ENCODE results near the gene SLC26A8. TPM values are rescaled to one million over a fixed set of nuclear protein-coding genes. Genes with fewer than 3 reads are reported as not detected.
"Not testable (repeated sequence)": the region's sequence is repeated elsewhere in the genome, so short reads cannot be mapped to it uniquely, and the experiment has no call there.

The SLC26A8 gene
- total RNA-seq, 1 experiment from 2014 or later: not detected

GRCh38 chr6:35922139-35922554 is 102.3 kb downstream of the SLC26A8 start:
- no peak overlapping the region for H3K4me3 ChIP-seq
- H3K27me3 ChIP-seq (replicated peaks): no peaks in the 10 kb centered on the region
- no peak for DNase-seq (ENCODE audit: low read depth in 1 of 2, low spot score in 2 of 2)
- peaks cover 14% of the 10 kb centered on the region; the same call in 1 of the 2 replicates for H3K4me1 ChIP-seq (replicated peaks)
- H3K9me3 ChIP-seq (replicated peaks): no peaks in the 10 kb centered on the region
- peaks cover 16% of the 10 kb centered on the region for H3K36me3 ChIP-seq
- H3K27ac ChIP-seq: no peak overlapping the region

GRCh38 chr6:35920793-35921732 is 103.4 kb downstream of the SLC26A8 start, which contains the start of gene SRPK1:
TSS of gene SRPK1 (minus strand) at chr6:35921098. CDS start at chr6:35921056, 42 bp downstream.
- peak; percentile 71 to 83 for DNase-seq (ENCODE audit: low read depth in 1 of 2, low spot score in 2 of 2)
- Histone ChIP-seq H3K9me3 (replicated peaks) (no peaks in the 10 kb centered on the region), H3K4me3 (peak within 1 kb of the TSS; percentile 84), H3K4me1 (replicated peaks) (peaks cover 14% of the 10 kb centered on the region; the same call in 1 of the 2 replicates), H3K27me3 (replicated peaks) (no peaks in the 10 kb centered on the region), H3K36me3 (peaks cover 27% of the 10 kb centered on the region), H3K27ac (peak within 1 kb of the TSS; percentile 41)

- DNase-seq (ENCODE audit: low read depth in 1 of 2, low spot score in 2 of 2): peak; percentile 52 to 67
- H3K27ac ChIP-seq: 0 out of 2 replicates have a peak overlapping the region, but pooled peaks have one; percentile 33
- no peaks in the 10 kb centered on the region for H3K9me3 ChIP-seq (replicated peaks)
- peaks cover 27% of the 10 kb centered on the region for H3K36me3 ChIP-seq
- peaks cover 14% of the 10 kb centered on the region; the same call in 1 of the 2 replicates for H3K4me1 ChIP-seq (replicated peaks)
- peak overlapping the region; percentile 84 for H3K4me3 ChIP-seq
- H3K27me3 ChIP-seq (replicated peaks): no peaks in the 10 kb centered on the region
Measured at GRCh38 chr6:35919827-35920751, 104.4 kb downstream of the SLC26A8 start.

GRCh38 chr6:35919085-35919826 is 105.2 kb downstream of the SLC26A8 start:
- DNase-seq (ENCODE audit: low read depth in 1 of 2, low spot score in 2 of 2): no peak
- H3K4me1 ChIP-seq (replicated peaks): peaks cover 16% of the 10 kb centered on the region; the same call in 1 of the 2 replicates
- H3K27ac ChIP-seq: no peak overlapping the region
- no peaks in the 10 kb centered on the region for H3K27me3 ChIP-seq (replicated peaks)
- H3K4me3 ChIP-seq: peak overlapping the region; percentile 84
- peaks cover 27% of the 10 kb centered on the region for H3K36me3 ChIP-seq
- H3K9me3 ChIP-seq (replicated peaks): no peaks in the 10 kb centered on the region

GRCh38 chr6:35916893-35917292 is 107.5 kb downstream of the SLC26A8 start:
- peaks cover 16% of the 10 kb centered on the region; the same call in 1 of the 2 replicates for H3K4me1 ChIP-seq (replicated peaks)
- not testable (repeated sequence) for DNase-seq (ENCODE audit: low read depth in 1 of 2, low spot score in 2 of 2); H3K4me3 ChIP-seq; H3K27ac ChIP-seq; H3K9me3 ChIP-seq (replicated peaks); H3K27me3 ChIP-seq (replicated peaks)
- peaks cover 33% of the 10 kb centered on the region for H3K36me3 ChIP-seq

GRCh38 chr6:35916056-35916455 is 108.4 kb downstream of the SLC26A8 start:
- Histone ChIP-seq H3K27ac (no peak overlapping the region), H3K4me1 (replicated peaks) (peaks cover 13% of the 10 kb centered on the region; the same call in 1 of the 2 replicates), H3K27me3 (replicated peaks) (no peaks in the 10 kb centered on the region), H3K4me3 (no peak overlapping the region), H3K9me3 (replicated peaks) (no peaks in the 10 kb centered on the region), H3K36me3 (peaks cover 40% of the 10 kb centered on the region)
- DNase-seq (ENCODE audit: low read depth in 1 of 2, low spot score in 2 of 2): no peak

DNA sequence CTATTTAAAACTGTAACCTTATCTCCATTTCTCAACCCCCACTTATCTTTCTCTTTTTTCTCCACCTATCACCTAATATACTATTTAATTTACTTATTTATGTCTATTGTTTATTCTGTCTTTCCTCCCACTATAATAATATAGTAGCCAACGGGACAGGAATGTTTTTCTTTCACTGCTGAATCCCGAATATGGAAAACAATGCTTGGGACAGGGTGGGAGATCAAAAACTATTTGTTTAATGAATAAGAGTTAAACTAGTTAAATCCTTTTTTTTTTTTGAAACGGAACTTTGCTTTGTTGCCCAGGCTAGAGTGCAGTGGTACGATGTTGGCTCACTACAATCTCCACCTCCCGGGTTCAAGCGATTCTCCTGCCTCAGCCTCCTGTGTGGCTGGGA is 109.9 kb downstream of the SLC26A8 start:
- Histone ChIP-seq H3K36me3 (peaks cover 53% of the 10 kb centered on the region), H3K9me3 (replicated peaks) (0 out of 2 replicates have a peak, but pooled peaks cover 1% of the 10 kb centered on the region), H3K4me1 (replicated peaks) (peaks cover 13% of the 10 kb centered on the region; the same call in 1 of the 2 replicates), H3K4me3 (no peak overlapping the region), H3K27ac (no peak overlapping the region), H3K27me3 (replicated peaks) (no peaks in the 10 kb centered on the region)
- no peak for DNase-seq (ENCODE audit: low read depth in 1 of 2, low spot score in 2 of 2)

DNA sequence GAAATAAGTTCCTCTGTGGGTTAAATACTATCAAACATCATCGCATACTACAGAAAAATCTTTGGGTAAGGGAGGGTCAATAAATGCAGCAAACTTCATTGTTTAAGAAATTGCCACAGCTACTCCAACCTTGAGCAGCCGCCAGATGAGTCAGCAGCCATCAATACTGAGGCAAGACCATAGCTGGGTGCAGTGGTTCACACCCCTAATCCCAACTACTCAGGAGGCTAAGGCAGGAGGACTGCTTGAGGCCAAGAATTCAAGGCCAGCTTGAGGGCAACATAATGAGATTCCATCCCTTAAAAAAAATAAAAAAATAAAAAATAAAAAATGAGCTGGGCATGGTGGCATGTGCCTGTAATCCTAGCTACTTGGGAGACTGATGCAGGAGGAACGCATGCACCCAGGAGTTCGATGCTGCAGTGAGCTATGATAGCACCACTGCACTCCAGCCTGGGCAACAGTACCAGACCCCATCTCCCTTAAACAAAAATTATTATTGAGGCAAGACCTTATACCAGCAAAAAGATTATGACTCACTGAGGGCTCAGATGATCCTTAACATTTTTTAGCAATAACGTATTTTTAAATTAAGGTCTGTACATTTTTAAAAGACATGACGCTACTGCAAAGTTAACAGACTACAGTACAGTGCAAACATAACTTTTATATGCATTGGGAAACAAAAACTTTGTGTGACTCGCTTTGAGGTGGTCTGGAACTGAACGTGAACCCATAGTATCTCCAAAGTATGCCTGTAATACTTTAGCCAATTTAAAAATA is 112.4 kb downstream of the SLC26A8 start:
- Histone ChIP-seq H3K9me3 (replicated peaks) (0 out of 2 replicates have a peak, but pooled peaks cover 2% of the 10 kb centered on the region), H3K27ac (no peak overlapping the region), H3K36me3 (peaks cover 52% of the 10 kb centered on the region), H3K4me3 (no peak overlapping the region), H3K27me3 (replicated peaks) (no peaks in the 10 kb centered on the region; the same call in 1 of the 2 replicates), H3K4me1 (replicated peaks) (0 out of 2 replicates have a peak, but pooled peaks cover 3% of the 10 kb centered on the region)
- DNase-seq (ENCODE audit: low read depth in 1 of 2, low spot score in 2 of 2): no peak

DNA sequence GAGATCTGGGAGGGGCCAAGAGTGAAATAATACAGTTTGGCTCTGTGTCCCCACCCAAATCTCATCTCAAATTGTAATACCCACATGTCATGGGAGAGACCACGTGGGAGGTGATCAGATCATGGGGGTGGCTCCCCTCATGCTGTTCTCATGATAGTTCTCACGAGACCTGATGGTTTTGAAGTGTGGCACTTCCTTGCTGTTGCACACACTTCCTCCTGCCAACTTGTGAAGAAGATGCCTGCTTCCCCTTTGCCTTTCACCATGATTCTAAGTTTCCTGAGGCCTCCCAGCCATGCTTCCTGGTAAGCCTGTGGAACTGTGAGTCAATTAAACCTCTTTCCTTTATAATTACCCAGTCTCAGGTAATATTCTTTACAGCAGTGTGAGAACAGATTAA is 114.9 kb downstream of the SLC26A8 start:
- H3K27ac ChIP-seq; DNase-seq (ENCODE audit: low read depth in 1 of 2, low spot score in 2 of 2); H3K4me1 ChIP-seq (replicated peaks); H3K9me3 ChIP-seq (replicated peaks); H3K4me3 ChIP-seq; H3K27me3 ChIP-seq (replicated peaks): not testable (repeated sequence)
- peaks cover 47% of the 10 kb centered on the region for H3K36me3 ChIP-seq

- H3K27ac ChIP-seq; DNase-seq (ENCODE audit: low read depth in 1 of 2, low spot score in 2 of 2); H3K4me1 ChIP-seq (replicated peaks); H3K9me3 ChIP-seq (replicated peaks); H3K4me3 ChIP-seq; H3K27me3 ChIP-seq (replicated peaks): not testable (repeated sequence)
- H3K36me3 ChIP-seq: peaks cover 54% of the 10 kb centered on the region
Measured at GRCh38 chr6:35908753-35909401, 115.6 kb downstream of the SLC26A8 start.

- Histone ChIP-seq H3K27me3 (replicated peaks) (no peaks in the 10 kb centered on the region; the same call in 1 of the 2 replicates), H3K4me3 (no peak overlapping the region), H3K9me3 (replicated peaks) (0 out of 2 replicates have a peak, but pooled peaks cover 2% of the 10 kb centered on the region), H3K36me3 (peaks cover 55% of the 10 kb centered on the region), H3K27ac (no peak overlapping the region), H3K4me1 (replicated peaks) (no peaks in the 10 kb centered on the region)
- DNase-seq (ENCODE audit: low read depth in 1 of 2, low spot score in 2 of 2): no peak
Measured at GRCh38 chr6:35907750-35908149, 116.7 kb downstream of the SLC26A8 start.

DNA sequence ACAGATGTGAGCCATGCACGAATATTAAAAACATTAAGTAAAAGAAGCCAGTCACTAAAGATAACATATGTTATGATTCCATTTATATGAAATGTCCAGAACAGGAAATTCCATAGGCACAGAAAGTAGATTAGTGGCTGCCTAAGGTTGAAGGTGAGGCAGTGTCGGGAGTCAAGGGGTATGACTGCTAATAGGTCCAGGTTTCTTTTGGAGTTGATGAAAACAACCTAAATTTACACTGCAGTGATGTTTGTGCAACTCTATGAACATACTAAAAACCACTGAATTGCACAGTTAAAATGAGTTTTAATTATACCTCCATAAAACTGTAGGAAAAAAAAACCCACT is 118.0 kb downstream of the SLC26A8 start:
- no peak for DNase-seq (ENCODE audit: low read depth in 1 of 2, low spot score in 2 of 2)
- H3K27ac ChIP-seq: no peak overlapping the region
- 0 out of 2 replicates have a peak, but pooled peaks cover 2% of the 10 kb centered on the region for H3K9me3 ChIP-seq (replicated peaks)
- no peaks in the 10 kb centered on the region; the same call in 1 of the 2 replicates for H3K27me3 ChIP-seq (replicated peaks)
- H3K4me3 ChIP-seq: no peak overlapping the region
- peaks cover 49% of the 10 kb centered on the region for H3K36me3 ChIP-seq
- no peaks in the 10 kb centered on the region for H3K4me1 ChIP-seq (replicated peaks)
